ENCODE data around the gene HSPB9.

HSPB9 gene, protein sequence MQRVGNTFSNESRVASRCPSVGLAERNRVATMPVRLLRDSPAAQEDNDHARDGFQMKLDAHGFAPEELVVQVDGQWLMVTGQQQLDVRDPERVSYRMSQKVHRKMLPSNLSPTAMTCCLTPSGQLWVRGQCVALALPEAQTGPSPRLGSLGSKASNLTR

DNA sequence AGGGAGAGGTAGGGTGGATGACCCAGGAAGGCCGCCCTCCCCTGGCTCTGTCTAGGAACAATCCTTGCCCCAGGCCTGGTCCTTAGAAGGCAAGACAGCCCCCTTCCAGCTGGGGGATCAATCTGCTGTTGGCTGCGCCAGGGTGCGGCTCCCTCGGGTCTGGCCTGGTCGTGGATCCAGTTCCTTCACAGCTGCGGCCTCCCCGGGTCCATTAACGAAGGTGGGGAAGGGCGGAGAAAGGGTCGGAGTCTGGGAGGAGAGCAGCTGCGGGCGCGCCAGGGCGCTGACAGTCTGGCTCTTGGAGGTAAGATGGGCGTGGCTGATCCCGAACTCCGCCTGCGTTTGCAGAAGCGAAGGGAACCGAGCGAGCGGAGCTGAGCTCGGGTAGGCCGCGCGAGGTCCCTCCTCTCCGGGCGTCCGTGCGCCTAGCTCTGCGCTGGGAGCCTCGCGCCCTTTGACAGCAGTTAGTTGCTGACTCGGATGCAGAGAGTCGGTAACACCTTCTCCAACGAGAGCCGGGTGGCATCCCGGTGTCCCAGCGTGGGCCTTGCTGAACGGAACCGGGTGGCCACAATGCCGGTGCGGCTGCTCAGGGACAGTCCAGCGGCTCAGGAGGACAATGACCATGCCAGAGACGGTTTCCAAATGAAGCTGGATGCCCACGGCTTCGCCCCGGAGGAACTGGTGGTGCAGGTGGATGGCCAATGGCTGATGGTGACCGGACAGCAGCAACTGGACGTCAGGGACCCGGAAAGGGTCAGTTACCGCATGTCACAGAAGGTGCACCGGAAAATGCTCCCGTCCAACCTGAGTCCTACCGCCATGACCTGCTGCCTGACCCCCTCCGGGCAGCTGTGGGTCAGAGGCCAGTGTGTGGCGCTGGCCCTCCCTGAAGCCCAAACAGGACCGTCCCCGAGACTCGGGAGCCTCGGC is at the start of gene HSPB9:
Gene HSPB9, plus strand, starts transcription at position 434 of the 933 bp plus-strand sequence. Its CDS starts 47 bp downstream, at position 481.
- DNase-seq (ENCODE audit: low spot score): no peak

DNA sequence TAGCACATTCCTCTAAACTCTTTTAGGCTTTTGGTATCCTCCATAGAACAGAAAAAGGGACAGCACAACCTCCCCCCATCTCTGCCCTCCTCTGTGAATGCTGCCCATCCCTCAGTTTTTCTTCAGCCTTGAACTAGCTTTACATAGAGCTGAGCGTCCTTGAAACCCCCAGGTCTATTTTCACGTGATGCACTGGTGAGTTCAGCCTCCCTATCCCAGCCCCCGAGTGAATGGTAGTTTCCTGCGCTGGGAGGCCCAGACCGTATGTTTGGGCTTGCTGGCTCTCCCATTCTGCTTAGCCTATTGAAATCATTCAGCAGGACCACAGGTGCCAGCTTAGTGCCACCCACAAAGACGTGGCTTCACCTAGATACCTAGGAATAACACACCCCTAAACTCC is 46.8 kb upstream of the HSPB9 start:
- no peak for DNase-seq (ENCODE audit: low spot score)

DNA sequence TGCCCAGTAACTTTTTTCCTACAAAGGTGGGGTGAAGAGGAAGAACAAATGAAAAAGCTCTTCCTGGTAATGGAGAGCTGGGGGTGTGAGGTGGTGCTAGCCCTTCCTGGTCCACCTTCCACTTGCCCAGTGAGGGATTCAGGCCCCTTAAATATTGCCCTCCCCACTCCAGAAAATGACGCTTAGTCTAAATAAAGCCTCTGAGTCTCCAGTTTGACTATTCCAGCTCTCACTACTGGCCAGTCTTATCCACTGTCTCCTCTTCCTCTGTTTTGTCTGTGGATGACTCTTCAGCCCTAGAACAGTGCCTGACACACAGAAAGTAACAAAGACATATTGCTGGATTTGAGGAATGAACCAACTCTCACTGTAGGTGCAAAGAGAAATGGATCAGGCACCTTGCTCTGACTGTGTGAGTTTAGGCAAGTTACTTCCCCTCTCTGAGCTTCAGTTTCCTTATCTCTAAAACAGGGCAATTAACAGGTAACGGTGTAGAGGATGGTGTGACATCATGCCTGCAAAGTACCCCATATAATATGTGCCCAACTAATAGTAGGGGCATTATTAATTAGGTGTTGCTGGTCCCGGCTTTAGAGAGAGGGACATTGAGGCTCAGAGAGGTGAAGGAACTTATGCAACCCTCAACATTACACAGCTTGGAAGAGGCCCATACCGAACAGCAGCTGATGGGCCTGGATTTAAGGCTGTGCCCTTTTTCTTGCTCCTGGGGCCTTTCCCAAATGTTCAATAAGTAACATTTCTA is 45.6 kb upstream of the HSPB9 start:
- no peak for DNase-seq (ENCODE audit: low spot score)

DNA sequence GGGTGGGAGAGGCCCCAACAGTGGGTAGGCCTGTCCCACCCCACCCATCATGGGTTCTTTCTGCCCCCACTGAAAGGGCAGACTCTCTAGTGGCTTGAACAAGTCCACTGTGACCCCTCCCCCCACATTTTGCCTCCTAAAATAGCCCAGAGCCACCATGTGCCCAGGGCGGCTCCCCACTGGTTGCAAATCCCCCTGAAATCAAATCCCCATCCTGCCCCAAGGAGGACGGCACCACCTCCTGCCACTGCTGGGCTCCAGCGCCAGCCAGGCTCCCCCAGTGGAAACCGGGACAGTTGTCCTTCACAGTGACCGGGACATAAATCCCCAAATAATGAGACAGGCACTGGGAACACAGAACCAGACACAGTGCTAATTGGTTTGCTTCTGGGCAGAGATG is 44.8 kb upstream of the HSPB9 start:
- DNase-seq (ENCODE audit: low spot score): no peak

DNA sequence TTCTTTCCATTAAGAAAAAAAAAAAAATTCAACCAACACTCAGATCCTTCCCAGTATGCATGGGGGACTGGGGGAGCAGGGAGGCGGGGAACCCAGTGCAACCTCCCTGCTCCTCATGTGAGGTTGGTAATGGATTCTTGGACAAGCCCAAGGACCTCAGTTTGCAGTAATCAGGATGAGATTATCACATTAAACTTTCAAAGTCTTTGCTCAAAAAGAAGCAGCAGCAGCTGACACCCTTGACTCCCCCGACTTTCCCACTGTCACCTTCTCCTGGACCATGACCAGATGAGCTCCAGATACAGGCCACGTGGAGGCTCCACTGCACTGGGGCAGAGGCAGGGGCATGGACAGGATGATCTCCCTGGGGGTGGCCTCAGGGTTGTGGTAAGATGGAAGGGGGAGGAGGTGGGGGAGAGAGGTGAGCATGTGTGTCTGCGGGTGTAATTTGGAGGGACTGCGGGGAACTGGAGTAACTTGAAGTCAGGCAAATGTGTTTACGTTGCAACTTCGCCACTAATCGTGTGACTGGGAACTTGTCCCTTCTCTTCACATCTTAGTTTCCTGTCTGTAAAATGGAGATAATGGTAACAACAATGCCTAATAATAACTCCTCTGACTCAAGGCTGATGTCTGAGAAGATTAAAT is 44.1 kb upstream of the HSPB9 start:
- no peak for DNase-seq (ENCODE audit: low spot score)

DNA sequence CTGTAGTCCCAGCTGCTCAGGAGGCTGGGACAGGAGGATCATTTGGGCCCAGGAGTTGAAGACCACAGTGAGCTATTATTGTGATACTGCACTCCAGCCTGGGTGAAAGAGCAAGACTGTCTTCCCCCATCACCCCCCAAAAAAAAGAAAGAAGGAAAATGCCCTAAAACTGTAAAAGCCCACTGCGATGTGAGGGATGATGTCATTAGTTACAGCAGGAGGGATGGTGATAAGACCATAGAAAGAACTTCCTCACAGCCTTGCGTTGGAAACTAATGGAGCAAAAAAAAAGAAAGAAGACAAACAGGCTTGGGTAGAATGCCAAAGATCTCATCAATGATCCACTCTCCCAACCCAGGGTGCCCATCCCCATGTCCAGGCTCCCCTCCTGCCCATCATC is 43.1 kb upstream of the HSPB9 start:
- no peak for DNase-seq (ENCODE audit: low spot score)

DNA sequence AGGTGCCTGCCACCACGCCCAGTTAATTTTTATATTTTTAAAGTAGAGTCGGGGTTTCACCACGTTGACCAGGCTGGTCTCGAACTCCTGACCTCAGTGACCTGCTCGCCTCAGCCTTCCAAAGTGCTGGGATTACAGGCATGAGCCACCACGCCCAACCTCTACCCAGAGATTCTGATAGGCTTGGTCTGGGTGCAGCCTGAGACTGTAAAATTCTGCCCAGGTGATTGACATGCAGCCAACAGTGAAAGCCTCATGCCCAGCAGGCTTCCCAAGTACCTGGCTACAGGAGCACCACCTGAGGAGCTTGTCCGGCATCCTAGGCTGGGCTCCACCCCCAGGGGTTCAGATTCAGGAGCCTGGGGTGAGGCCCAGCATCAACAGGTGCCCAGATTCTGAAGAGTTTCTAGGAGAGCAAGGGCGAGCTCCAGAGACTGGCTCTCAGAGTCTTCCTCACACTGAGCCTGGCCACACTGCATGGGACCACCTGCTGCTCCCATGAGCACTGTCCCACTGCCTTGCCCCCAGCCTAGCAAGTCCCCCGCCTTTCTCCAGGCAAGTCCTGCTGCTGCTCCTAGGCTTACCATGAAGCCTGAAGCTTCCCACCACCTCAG is 41.0 kb upstream of the HSPB9 start:
- no peak for DNase-seq (ENCODE audit: low spot score)

DNA sequence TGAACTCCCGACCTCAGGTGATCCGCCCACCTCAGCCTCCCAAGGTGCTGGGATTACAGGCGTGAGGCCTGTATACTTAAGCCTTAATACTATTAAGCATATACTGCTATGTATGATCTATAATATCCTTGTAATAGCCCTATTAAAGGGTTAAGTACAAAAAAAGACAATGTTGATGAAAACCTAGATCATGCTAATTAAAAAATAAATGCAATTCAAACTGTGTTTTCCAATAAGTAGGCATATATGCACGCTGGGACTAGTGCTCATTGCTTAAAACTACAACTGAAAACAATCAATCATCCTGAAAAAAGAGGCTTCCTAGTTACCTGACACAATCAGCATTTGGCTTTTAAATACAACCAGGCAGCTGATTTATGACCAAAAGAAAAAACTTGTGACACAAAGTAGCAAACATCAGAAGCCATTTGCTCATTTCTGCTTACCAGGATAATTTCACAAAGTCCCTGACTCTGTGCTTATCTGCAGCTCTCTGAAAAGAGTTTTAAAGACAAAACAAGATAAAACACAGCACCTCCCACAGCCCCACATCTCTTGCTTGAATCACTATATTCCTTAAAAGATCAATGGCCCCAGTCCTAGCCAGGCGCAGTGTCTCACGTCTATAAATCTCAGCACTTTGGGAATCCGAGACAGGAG is 35.4 kb upstream of the HSPB9 start:
- no peak for DNase-seq (ENCODE audit: low spot score)

DNA sequence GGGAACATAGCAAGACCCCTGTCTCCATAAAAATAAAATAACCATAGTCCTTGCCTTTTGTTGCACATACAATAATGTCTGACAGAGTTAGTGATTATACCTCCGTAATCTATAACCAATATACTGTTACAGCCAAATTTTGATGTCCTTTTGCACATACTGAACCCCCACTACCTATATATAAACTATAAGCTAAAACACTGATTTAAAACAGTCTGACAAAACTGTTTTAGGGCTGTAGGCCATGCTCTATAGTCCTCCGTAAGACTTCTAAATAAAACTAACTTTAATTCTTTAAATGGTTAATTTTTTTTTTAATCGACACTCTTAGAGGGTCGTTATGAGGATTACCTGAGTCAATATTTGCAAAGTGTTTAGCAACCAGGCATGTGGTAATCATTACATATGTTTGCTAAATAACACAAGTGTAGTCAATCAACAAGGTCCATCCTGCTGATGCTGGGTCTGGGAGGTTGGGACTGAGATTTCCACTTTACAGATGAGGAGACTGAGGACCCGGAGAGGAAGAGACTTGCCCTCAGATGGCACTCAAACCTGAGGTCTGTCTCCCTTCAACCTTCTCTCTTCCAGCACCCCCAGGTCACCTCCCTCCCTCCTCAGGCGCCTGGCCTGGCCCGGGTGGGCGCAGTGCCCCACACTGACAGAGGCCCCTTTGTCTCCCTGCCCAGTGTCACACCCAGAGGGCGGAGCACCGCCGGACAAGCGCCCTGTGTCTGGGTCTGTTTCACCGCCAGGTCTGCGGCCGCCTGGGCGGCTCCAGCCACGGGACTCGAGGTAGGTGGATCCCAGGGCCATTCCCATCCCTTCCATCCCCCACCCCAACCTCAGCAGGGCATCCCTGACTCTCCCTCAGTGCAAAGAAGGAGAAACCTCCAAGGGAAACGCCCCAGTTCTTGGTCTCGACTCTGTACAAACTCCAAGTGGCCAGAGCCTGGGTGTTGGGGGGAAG is 34.6 kb upstream of the HSPB9 start:
- no peak for DNase-seq (ENCODE audit: low spot score)

DNA sequence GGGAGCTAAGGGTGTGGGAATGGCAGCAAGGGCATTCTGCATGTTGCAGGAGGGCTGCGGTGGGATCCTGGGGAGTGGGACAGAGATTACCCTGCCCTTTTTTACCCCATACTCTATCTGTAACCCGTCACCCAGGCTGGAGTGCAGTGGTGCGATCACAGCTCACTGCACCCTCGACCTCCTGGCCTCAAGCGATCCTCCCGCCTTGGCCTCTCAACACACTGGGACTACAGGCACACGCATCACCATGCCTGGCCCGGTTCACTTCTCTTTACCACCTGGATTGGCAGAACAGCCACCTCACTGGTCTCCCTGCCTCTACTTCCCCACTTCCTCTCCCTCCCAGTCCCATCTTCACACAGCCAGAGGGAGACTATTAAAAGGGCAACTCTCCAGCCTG is 33.9 kb upstream of the HSPB9 start:
- no peak for DNase-seq (ENCODE audit: low spot score)

DNA sequence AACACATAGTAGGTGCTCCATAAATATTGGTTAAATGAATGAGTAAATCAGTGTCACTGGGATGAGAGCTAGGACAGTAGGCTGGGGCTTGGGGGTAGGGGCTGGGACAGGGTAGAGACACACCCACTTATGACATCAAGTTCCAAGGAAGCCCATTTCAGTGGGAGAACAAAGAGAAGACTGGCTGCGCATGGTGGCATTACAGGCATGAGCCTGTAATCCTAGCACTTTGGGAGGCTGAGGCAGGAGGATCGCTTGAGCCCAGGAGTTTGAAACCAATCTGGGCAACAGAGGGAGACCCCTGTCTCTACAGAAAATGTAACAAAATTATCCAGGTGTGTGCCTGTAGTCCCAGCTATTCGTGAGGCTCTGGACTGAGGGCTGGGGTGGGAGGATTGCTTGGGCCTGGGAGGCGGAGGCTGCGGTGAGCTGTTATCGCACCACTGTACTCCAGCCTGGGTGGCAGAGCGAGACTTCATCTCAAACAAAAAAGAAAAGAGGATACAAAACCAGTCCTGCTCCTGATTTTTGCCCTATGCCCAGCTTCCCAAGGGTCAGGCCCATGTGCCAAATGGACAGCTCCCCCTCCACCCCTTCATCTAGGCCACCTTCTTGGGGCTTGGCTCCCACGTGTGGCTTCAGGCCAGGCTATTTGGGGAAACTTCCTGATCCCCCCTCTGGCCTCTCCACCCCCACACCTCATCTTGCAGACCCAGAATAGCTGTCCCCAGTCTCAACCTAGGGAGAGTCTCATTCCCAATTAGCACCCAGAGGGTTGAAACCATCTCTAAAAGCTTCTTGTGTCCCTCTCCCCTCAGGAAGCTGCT is 31.4 kb upstream of the HSPB9 start:
- DNase-seq (ENCODE audit: low spot score): no peak

DNA sequence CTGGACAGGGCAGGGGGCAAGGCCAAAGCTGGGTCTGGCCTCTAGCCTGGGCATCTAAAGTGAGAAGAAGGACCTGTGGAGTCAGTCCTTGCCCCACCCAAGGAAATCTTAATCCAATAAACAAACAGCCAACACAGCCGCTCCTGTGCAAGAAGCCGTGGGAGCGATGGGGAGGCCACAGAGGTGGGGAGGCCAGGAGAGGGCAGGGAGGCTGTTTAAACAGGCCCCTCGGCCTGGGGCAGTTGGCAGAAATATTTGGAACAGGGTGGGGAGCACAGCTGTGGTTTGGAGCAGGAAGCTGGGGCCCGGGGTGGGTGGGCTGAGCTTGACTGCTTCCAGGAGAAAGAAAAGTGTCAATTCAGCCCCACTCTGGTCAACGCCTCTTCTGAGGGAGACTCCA is 29.7 kb upstream of the HSPB9 start:
- no peak for DNase-seq (ENCODE audit: low spot score)

DNA sequence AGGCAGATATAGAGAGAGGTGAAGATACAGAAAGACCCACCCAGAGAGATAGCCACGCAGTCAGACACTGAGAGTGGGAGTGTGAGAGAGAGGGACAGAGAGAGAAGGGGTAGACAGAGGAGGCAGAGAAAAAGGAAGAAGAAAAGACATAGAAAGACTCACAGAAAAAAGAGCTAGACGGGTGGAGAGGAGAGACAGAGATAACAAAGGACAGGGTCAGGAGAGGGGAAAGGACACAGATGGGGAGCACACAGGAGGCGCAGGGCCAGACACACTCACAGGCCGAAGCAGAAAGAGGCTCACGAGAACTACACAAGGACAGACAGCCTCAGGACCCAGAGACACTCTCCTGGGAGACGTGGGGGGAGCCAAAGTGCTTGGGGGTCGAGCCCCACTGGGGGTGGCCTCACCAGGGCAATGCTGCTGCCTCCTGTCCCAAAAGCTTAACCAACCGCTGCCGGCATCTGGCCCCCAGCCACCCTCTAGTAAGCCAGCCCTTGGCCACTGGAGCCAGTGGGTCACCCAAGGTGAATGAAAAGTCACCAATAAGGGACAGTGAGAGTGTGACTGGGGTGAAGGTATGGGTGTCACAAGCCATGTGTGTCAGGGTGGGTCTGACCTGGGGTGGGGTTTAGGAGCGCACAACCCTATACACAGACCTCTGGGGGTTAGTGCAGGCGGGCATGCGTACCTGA is 28.1 kb upstream of the HSPB9 start:
- no peak for DNase-seq (ENCODE audit: low spot score)

DNA sequence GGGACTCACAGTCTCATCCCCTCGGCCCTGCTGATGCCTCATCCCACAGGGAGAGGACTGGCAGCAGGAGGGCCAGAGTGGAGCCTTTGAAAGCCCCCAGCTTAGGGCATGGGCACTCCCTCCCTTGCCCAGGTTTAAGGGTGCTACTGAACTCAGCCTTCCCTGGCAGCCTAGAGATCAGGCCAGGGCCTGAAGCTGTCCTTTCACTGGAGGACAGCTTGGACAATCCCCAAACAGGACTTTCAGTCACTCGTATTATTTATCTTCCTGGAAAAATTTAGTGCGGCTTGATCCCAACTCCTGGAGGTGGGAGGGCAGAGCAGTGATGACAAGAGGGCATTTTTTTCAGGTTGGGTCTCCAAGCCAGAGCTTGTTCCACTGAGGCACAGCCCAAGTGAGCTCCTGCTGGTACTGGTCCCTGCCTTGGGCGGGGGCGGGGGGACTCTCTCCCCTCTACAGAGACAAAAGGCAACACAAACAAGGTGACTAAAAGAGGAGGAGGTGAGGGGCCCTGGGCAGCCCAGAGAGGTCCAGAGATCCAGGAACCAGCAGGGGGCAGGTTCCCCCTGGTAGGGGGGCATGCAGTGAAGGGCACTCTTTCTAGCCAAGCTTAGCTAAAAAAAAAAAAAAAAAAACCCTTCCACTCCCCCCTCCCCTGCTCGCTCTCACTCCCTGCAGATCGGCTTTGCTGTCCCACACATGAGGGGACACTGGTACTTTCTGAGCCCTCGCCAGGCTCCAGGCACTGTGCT is 26.1 kb upstream of the HSPB9 start:
- no peak for DNase-seq (ENCODE audit: low spot score)

DNA sequence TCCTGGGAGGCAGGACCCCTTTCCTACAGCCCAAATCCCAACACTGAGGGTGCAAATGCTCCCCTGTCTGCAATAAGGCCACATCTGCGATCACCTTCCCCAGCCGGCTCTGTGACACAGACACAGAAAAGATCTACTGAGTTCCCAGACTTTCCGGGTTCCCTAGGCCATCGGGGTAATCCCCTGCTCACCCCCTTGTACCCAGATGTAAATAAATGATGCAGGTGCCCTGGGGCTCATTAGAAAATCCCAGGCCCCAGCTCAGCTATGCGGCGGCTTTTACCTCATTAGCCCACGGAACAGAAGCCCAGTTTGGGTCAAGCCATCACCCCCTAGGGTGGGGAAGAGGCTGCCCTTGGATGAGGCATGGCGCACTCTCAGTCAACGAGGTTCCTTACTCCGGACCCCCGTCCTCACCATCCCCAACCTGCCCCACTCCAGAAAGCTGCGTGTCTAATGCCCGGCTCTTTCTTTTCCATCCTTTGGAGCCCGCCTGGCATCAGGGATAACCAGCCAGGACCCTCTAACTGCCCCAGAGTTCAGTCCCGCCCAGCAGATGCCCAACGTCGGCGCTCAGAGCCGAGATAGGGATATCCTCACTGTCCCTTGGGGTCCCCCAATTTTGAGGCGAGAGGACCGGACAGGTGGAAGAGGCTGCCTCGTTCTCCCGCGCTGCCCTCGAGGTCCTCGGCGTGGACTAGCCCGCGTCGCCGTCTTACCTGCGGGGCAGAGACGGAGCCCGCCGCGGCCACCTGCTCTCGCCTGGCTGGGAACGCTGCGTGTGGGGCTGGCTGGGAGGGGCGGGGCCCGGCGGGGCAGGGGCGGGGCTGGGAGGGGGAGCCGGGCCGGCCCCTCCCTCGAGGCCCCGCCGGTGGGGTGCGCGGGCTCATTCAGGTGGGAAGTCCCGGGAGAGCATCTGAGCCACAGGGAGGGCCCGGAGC is 24.6 kb upstream of the HSPB9 start, which contains the start of gene ZNF385C:
Gene ZNF385C, minus strand, starts transcription at position 783 of the 941 bp plus-strand sequence. CDS start 35,417 bp downstream, outside the sequence.
- DNase-seq (ENCODE audit: low spot score): peak; percentile 26

DNA sequence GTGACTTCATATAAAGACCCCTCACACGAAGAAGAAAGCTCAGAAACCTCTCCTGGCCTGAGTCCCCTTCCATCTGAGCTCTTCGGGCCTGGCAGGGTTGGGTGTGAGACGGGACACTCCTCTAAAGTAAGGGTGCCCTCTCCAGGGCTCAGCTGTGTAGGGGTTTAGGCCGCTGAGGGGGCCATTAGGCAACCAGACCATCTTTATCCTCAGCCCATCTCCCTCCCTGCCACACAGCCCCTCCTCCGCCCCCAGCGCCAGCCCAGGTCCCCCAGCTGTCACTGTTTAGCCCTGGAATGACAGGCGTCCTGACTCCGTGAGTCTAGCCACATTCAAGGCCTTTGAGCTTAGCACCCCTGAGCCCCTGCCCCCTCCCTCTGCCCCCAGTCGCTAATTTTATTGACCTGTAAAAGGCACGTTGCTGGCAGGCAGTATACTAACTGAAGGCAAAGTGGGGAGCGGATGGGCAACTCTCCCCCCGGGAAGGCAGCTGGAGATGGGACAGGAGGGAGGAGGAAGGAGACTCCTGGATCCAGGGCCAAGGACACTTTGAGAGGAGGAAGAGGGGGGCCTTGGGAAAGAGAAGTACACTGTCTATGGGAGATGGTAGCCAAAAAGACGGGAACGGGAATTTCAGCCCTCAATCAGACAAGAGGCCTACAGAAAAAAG is 23.7 kb upstream of the HSPB9 start:
- DNase-seq (ENCODE audit: low spot score): no peak

Measured in CD4-positive, alpha-beta T cell treated with Interleukin-2 at 100 ng/mL for 4 hours (primary cell).